ENCODE results near the gene ATP5PO.

The ATP5PO gene

GRCh38 chr21:33898586-33898985 lies 17.0 kb downstream of the ATP5PO start:
- DNase-seq (ENCODE audit: low spot score): no peak

GRCh38 chr21:33897739-33898138 lies 17.9 kb downstream of the ATP5PO start:
- no peak for DNase-seq (ENCODE audit: low spot score)

- DNase-seq (ENCODE audit: low spot score): no peak
Measured at GRCh38 chr21:33897098-33897497, 18.5 kb downstream of the ATP5PO start.

- no peak for DNase-seq (ENCODE audit: low spot score)
Measured at GRCh38 chr21:33896691-33897090, 18.9 kb downstream of the ATP5PO start.

GRCh38 chr21:33895356-33895755 lies 20.2 kb downstream of the ATP5PO start:
- DNase-seq (ENCODE audit: low spot score): no peak

- DNase-seq (ENCODE audit: low spot score): peak; percentile 42
Measured at GRCh38 chr21:33894736-33895288, 20.8 kb downstream of the ATP5PO start.

- no peak for DNase-seq (ENCODE audit: low spot score)
Measured at GRCh38 chr21:33893917-33894316, 21.7 kb downstream of the ATP5PO start.

GRCh38 chr21:33892853-33893252 lies 22.8 kb downstream of the ATP5PO start:
- DNase-seq (ENCODE audit: low spot score): no peak

- DNase-seq (ENCODE audit: low spot score): no peak
Measured at GRCh38 chr21:33890187-33890586, 25.4 kb downstream of the ATP5PO start.

GRCh38 chr21:33886321-33886720 lies 29.3 kb downstream of the ATP5PO start:
- DNase-seq (ENCODE audit: low spot score): no peak

GRCh38 chr21:33885172-33885514 lies 30.5 kb downstream of the ATP5PO start:
- no peak for DNase-seq (ENCODE audit: low spot score)

- DNase-seq (ENCODE audit: low spot score): no peak
Measured at GRCh38 chr21:33884376-33885171, 31.0 kb downstream of the ATP5PO start.

- DNase-seq (ENCODE audit: low spot score): no peak
Measured at GRCh38 chr21:33883118-33883517, 32.5 kb downstream of the ATP5PO start.

- no peak for DNase-seq (ENCODE audit: low spot score)
Measured at GRCh38 chr21:33881689-33882440, 33.7 kb downstream of the ATP5PO start.

GRCh38 chr21:33880626-33881025 lies 35.0 kb downstream of the ATP5PO start:
- no peak for DNase-seq (ENCODE audit: low spot score)

GRCh38 chr21:33878824-33879223 lies 36.8 kb downstream of the ATP5PO start:
- no peak for DNase-seq (ENCODE audit: low spot score)

GRCh38 chr21:33875026-33875695 lies 40.4 kb downstream of the ATP5PO start:
- no peak for DNase-seq (ENCODE audit: low spot score)

- DNase-seq (ENCODE audit: low spot score): no peak
Measured at GRCh38 chr21:33874161-33874560, 41.4 kb downstream of the ATP5PO start.

GRCh38 chr21:33872881-33873515 lies 42.6 kb downstream of the ATP5PO start:
- no peak for DNase-seq (ENCODE audit: low spot score)

- DNase-seq (ENCODE audit: low spot score): no peak
Measured at GRCh38 chr21:33871171-33871570, 44.4 kb downstream of the ATP5PO start.

- DNase-seq (ENCODE audit: low spot score): no peak
Measured at GRCh38 chr21:33870768-33871167, 44.8 kb downstream of the ATP5PO start.

- DNase-seq (ENCODE audit: low spot score): no peak
Measured at GRCh38 chr21:33869873-33870272, 45.7 kb downstream of the ATP5PO start.
